Measurements from ENCODE around the gene MAGEB1. TPM values are rescaled to one million over a fixed set of nuclear protein-coding genes. Genes with fewer than 3 reads are reported as not detected.

MAGEB1 gene
- total RNA-seq, 4 donors from 2014 or later = not detected

GRCh38 chrX:30275498-30275897, 28.6 kb downstream of the MAGEB1 start:
- Histone ChIP-seq H3K4me3 (no peak overlapping the region), H3K4me1 (no peaks in the 10 kb centered on the region), H3K36me3 (no peaks in the 10 kb centered on the region), H3K9me3 (no peaks in the 10 kb centered on the region), H3K27ac (no peak overlapping the region), H3K27me3 (no peaks in the 10 kb centered on the region)
- TF ChIP-seq, protein P1, sequence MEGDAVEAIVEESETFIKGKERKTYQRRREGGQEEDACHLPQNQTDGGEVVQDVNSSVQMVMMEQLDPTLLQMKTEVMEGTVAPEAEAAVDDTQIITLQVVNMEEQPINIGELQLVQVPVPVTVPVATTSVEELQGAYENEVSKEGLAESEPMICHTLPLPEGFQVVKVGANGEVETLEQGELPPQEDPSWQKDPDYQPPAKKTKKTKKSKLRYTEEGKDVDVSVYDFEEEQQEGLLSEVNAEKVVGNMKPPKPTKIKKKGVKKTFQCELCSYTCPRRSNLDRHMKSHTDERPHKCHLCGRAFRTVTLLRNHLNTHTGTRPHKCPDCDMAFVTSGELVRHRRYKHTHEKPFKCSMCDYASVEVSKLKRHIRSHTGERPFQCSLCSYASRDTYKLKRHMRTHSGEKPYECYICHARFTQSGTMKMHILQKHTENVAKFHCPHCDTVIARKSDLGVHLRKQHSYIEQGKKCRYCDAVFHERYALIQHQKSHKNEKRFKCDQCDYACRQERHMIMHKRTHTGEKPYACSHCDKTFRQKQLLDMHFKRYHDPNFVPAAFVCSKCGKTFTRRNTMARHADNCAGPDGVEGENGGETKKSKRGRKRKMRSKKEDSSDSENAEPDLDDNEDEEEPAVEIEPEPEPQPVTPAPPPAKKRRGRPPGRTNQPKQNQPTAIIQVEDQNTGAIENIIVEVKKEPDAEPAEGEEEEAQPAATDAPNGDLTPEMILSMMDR (IDR thresholded peaks at IDR 0.05) = no peak
- no peak for TF ChIP-seq POLR2A (IDR thresholded peaks at IDR 0.05)
- no peak for DNase-seq

- Histone ChIP-seq H3K27ac (no peak overlapping the region), H3K36me3 (no peaks in the 10 kb centered on the region), H3K9me3 (no peaks in the 10 kb centered on the region), H3K27me3 (no peaks in the 10 kb centered on the region), H3K4me3 (no peak overlapping the region), H3K4me1 (no peaks in the 10 kb centered on the region)
- no peak for TF ChIP-seq POLR2A (IDR thresholded peaks at IDR 0.05)
- TF ChIP-seq, protein P1 (IDR thresholded peaks at IDR 0.05) = no peak
- DNase-seq = no peak
Observed at GRCh38 chrX:30278365-30278764, 31.4 kb downstream of the MAGEB1 start.

DNA sequence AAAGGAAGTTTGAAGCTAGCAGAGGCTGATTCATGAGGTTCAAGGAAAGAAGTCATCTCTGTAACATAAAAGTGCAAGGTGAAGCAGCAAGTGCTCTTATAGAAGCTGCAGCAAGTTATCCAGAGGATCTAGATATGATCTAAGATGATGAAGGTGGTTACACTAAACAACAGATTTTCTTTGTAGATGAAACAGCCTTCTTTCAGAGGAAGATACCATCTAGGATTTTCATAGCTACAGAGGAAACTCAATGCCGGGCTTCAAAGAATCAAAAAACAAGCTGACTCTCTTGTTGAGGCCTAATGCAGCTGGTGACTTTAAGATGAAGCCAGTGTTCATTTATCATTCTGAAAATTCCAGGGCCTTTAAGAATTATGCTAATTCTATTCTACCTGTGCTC, 33.5 kb downstream of the MAGEB1 start:
- no peak overlapping the region for H3K27ac ChIP-seq
- DNase-seq = no peak
- no peaks in the 10 kb centered on the region for H3K4me1 ChIP-seq
- no peak overlapping the region for H3K4me3 ChIP-seq
- no peaks in the 10 kb centered on the region for H3K9me3 ChIP-seq
- no peaks in the 10 kb centered on the region for H3K36me3 ChIP-seq
- TF ChIP-seq, protein P1 (IDR thresholded peaks at IDR 0.05) = no peak
- TF ChIP-seq POLR2A (IDR thresholded peaks at IDR 0.05) = no peak
- H3K27me3 ChIP-seq = no peaks in the 10 kb centered on the region

DNA sequence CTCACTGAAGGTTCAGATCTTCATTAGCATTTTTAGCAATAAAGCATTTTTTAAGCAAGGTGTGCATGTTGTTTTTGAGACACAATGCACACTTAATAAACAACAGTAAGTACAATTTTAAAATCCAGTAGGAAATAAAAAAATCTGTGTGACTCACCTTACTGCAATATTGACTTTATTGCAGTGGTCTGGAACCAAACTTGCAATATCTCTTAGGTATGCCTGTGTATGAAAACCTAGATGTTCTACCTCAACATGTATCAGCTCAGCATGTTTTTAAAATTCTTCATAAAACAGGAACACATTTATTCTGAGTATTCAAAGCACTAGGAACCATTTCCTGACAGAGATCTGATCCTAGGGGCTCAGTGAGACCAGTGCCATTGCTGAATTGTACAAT, 35.6 kb downstream of the MAGEB1 start:
- Histone ChIP-seq H3K4me1 (no peaks in the 10 kb centered on the region), H3K27me3 (no peaks in the 10 kb centered on the region), H3K4me3 (no peak overlapping the region), H3K9me3 (no peaks in the 10 kb centered on the region), H3K36me3 (no peaks in the 10 kb centered on the region), H3K27ac (no peak overlapping the region)
- no peak for DNase-seq
- TF ChIP-seq POLR2A (IDR thresholded peaks at IDR 0.05) = no peak
- TF ChIP-seq, protein P1 (IDR thresholded peaks at IDR 0.05) = no peak

DNA sequence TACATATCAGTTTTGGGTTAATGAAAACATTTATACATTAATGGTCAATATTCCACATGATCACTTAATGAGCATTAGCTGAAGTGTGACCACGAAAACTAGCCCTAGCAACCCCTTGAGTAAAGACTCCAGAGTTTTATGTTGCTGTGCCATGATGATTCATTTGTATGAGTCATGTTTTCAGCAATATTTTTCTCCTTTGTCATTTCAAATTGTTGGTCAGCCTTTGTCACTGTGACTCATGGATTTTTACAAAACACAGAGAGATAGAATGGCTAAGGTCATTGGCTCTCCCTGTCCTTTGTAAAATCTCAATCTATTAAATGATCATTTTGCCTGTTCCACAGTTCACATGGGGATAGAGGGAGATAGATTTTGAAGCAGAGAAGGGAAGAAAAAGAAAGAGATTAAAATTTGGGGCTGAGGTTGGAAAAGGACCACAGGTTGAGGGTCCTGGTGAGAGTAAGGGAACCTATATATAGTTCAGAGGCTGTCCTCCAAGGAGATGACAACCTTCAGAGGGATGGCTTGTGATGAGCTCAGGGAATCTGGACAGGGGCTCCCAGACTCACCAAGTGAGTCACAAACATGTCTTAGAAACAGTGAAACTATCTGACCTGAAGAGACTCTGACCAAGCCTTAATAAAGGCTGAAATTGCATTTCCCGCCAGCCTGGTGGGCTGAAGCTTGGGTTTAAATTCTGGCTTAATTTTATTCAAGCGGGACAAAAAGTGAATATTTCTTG, 36.7 kb downstream of the MAGEB1 start:
- TF ChIP-seq POLR2A (IDR thresholded peaks at IDR 0.05) = no peak
- TF ChIP-seq, protein P1 (IDR thresholded peaks at IDR 0.05) = no peak

More for the DNA sequence above, 36.7 kb downstream of the MAGEB1 start:
- Histone ChIP-seq H3K4me1 (no peaks in the 10 kb centered on the region), H3K27me3 (no peaks in the 10 kb centered on the region), H3K9me3 (no peaks in the 10 kb centered on the region), H3K27ac (no peak overlapping the region), H3K4me3 (no peak overlapping the region), H3K36me3 (no peaks in the 10 kb centered on the region)
- no peak for DNase-seq

Measured in Peyer's patch (tissue), 4 donors.